ENCODE data around the gene TRPM1.

TRPM1 gene

GRCh38 chr15:31046759-31047359, 54.7 kb downstream of the TRPM1 start:
- no peak for ATAC-seq

- ATAC-seq, result no peak
Observed at GRCh38 chr15:31045606-31046005, 55.9 kb downstream of the TRPM1 start.

- no peak for ATAC-seq
Observed at GRCh38 chr15:31042751-31043150, 58.8 kb downstream of the TRPM1 start.

GRCh38 chr15:31041610-31042009, 59.9 kb downstream of the TRPM1 start:
- no peak for ATAC-seq

GRCh38 chr15:31040611-31041010, 60.9 kb downstream of the TRPM1 start:
- ATAC-seq, result no peak

- no peak for ATAC-seq
Observed at GRCh38 chr15:31039961-31040360, 61.6 kb downstream of the TRPM1 start.

- ATAC-seq, result no peak
Observed at GRCh38 chr15:31037731-31038477, 63.6 kb downstream of the TRPM1 start.

GRCh38 chr15:31036783-31037182, 64.7 kb downstream of the TRPM1 start:
- no peak for ATAC-seq

- no peak for ATAC-seq
Observed at GRCh38 chr15:31035610-31036009, 65.9 kb downstream of the TRPM1 start.

GRCh38 chr15:31034152-31034551, 67.4 kb downstream of the TRPM1 start:
- no peak for ATAC-seq

GRCh38 chr15:31032961-31033371, 68.6 kb downstream of the TRPM1 start:
- ATAC-seq, result no peak

GRCh38 chr15:31031471-31032067, 70.0 kb downstream of the TRPM1 start:
- ATAC-seq, result peak; percentile 28 to 41

- ATAC-seq, result no peak
Observed at GRCh38 chr15:31027910-31028578, 73.5 kb downstream of the TRPM1 start.

- no peak for ATAC-seq
Observed at GRCh38 chr15:31025996-31026395, 75.5 kb downstream of the TRPM1 start.

- no peak for ATAC-seq
Observed at GRCh38 chr15:31024979-31025378, 76.5 kb downstream of the TRPM1 start.

GRCh38 chr15:31024330-31024729, 77.2 kb downstream of the TRPM1 start:
- ATAC-seq, result no peak

- no peak for ATAC-seq
Observed at GRCh38 chr15:31023841-31024240, 77.7 kb downstream of the TRPM1 start.

- no peak for ATAC-seq
Observed at GRCh38 chr15:31021067-31021665, 80.4 kb downstream of the TRPM1 start.

- ATAC-seq, result no peak
Observed at GRCh38 chr15:31020542-31020941, 81.0 kb downstream of the TRPM1 start.

- no peak for ATAC-seq
Observed at GRCh38 chr15:31019986-31020385, 81.5 kb downstream of the TRPM1 start.

GRCh38 chr15:31017311-31017710, 84.2 kb downstream of the TRPM1 start:
- ATAC-seq, result no peak

- no peak for ATAC-seq
Observed at GRCh38 chr15:31016446-31016915, 85.0 kb downstream of the TRPM1 start.

- ATAC-seq, result no peak
Observed at GRCh38 chr15:31014608-31014925, 87.0 kb downstream of the TRPM1 start.

Data from activated CD4-positive, CD25-positive, alpha-beta regulatory T cell treated with anti-CD3 and anti-CD28 coated beads, Interleukin-2, amount 50 U/mL, for 24 hours (primary cell).